T-helper 17 cell (primary cell): ENCODE measurements around the gene DYNLRB1. TPM values are rescaled to one million over a fixed set of nuclear protein-coding genes. Genes with fewer than 3 reads are reported as not detected.
A peak's percentile ranks its signal among the peaks of the same experiment; 100 is the strongest.

Experiments used
- ATAC-seq: fragments of 150-1000 bp; cut with Tn5 transposase; 2 replicates; pipeline ENCODE4 v1.10.0; 2021; ENCODE audit warnings: mild to moderate bottlenecking, moderate library complexity
- DNase-seq, 3 donors: peaks; one replicate each; pipeline versions ENCODE4 v3.0.0 to v3.0.0-alpha.2; 2020 to 2021
- H3K9me3 ChIP-seq: one replicate; pipeline ENCODE4 v1.7.0; 2013; ENCODE audit warnings: low read length, mild to moderate bottlenecking; ENCODE audit not compliant: control insufficient read depth, poor library complexity, severe bottlenecking
- H3K27ac Mint-ChIP-seq: one replicate; pipeline ENCODE4 v1.8.0; 2022; ENCODE audit warnings: mild to moderate bottlenecking, moderate library complexity, mixed read lengths
- H3K27me3 Mint-ChIP-seq: one replicate; pipeline ENCODE4 v1.8.0; 2022; ENCODE audit warnings: mixed read lengths
- H3K36me3 Mint-ChIP-seq: one replicate; pipeline ENCODE4 v1.8.0; 2022; ENCODE audit warnings: low read depth, mixed read lengths
- H3K4me1 Mint-ChIP-seq: one replicate; pipeline ENCODE4 v1.8.0; 2022; ENCODE audit warnings: mild to moderate bottlenecking, mixed read lengths
- H3K4me3 Mint-ChIP-seq: one replicate; pipeline ENCODE4 v1.8.0; 2022; ENCODE audit warnings: mild to moderate bottlenecking, moderate library complexity, mixed read lengths
- total RNA-seq, 4 donors: library from RNA in 2 of 4; stranded (reverse) in 2 of 4; gene quantifications; one replicate each; pipeline ENCODE4 v1.2.3 and lab custom pipeline; 2022 to 2026

Gene DYNLRB1
- total RNA-seq, 2 donors from 2014 or later, result 52.8 to 62.0 TPM

DNA sequence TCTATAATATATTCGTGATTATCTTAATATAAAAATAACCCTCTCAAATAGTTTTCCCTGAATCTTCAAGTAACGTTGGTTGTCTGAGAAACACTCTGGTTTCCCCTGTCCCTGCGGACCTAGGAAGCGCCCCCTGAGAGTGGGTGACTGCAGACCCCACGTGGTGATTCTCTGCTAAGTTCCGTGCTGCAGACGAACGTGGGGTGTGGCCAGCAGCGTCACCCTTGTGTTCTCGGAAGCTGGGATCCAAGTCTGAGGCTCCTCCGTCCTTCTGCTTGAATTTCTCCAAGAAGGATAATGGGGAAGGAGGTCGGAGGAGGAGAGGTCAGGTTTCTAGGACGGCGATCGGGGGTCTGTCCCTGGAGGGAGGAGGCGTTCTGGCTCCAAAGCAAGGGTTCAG lies 25.7 kb downstream of the DYNLRB1 start:
- no peaks in the 10 kb centered on the region for H3K27me3 Mint-ChIP-seq
- no peak overlapping the region for H3K4me3 Mint-ChIP-seq
- DNase-seq (no peak), ATAC-seq (no peak)
- H3K4me1 Mint-ChIP-seq, result peaks cover 31% of the 10 kb centered on the region
- peak overlapping the region; percentile 95 for H3K27ac Mint-ChIP-seq
- H3K36me3 Mint-ChIP-seq, result peaks cover 5% of the 10 kb centered on the region
- no peaks in the 10 kb centered on the region for H3K9me3 ChIP-seq

DNA sequence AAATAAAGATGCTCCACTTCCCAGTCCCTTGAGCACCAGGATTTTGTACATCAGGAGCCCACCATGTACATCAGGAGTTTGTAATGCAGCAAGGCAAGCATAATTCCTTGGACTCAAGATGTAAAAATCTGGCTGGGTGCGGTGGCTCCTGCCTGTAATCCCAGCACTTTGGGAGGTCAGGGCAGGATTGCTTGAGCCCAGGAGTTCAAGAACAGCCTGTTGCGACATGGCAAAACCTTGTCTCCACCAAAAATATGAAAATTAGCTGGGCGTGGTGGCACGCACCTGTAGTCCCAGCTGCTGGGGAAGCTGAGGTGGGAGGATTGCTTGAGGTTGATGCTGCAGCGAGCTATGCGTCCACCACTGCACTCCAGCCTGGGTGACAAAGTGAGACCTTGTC lies 26.2 kb downstream of the DYNLRB1 start:
- Mint-ChIP-seq H3K36me3 (peaks cover 5% of the 10 kb centered on the region), H3K27ac (peak overlapping the region; percentile 95), H3K4me3 (no peak overlapping the region), H3K27me3 (no peaks in the 10 kb centered on the region), H3K4me1 (peaks cover 33% of the 10 kb centered on the region)
- no peaks in the 10 kb centered on the region for H3K9me3 ChIP-seq
- ATAC-seq, result no peak
- no peak for DNase-seq

DNA sequence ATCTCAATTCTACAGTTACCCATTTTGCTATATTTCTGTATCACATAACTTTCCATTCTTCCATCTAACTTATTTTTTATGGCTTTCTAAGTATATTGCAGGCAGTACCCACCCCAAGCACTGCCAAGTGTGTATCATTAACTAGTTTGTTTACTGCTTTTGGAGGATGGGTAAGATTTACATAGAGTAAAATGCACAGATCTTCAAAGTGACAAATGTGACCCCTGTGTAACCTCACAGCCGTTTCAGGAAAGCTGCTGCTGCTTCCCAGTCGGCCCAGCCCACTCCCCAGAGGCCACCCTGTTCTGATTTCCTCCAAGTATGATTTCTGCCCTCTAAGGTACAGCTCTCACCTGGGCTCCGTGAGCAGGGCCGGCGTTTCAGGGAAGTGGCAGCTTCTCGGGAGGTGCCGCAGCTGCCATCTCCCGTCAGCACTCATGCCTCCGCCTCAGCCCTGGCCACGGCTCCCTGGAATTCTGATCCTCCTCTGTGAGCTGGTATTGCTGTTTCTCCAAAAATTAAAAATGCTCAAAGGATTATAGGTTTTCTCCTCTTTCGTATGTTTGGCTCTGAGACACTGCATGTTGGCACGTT lies 27.3 kb downstream of the DYNLRB1 start:
- H3K4me3 Mint-ChIP-seq, result peak overlapping the region; percentile 31
- H3K9me3 ChIP-seq, result no peaks in the 10 kb centered on the region
- H3K27me3 Mint-ChIP-seq, result no peaks in the 10 kb centered on the region
- peaks cover 33% of the 10 kb centered on the region for H3K4me1 Mint-ChIP-seq
- ATAC-seq (no peak), DNase-seq (no peak)
- H3K36me3 Mint-ChIP-seq, result peaks cover 5% of the 10 kb centered on the region
- H3K27ac Mint-ChIP-seq, result peak overlapping the region; percentile 95

DNA sequence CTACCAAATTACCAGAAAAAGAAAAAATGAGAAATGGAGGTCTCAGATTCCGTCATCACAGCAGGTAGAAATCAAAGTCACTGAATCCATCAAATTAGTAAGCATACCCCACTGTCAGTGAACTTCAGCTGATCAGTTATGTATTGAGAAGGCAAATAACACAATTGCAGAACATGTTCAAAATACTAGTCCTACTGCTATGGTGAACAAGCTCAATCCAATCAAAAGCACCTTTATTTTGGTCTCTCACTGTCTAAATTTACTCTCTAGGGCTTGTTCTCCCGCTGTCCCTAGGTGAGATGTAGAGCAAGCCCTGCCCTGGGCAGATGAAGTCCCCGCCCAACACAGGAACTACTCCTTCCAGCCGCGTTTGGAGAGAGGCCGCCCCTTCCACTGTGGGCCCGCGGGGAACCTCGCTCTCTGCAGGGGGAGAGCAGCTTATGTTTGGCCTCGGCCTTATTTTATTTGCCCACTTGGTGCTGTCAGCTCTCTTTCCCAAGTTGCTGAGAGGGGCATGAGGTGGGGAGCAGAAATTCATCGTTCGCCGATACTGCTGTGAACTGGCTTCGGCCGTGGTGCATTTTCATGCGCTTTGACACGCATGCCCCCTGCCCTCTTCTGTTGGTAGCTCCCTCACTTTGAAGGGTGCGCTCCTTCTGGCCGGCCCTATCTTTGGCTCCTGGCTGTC lies 28.0 kb downstream of the DYNLRB1 start:
- DNase-seq (no peak), ATAC-seq (peak; percentile 60)
- Mint-ChIP-seq H3K36me3 (peaks cover 5% of the 10 kb centered on the region), H3K27ac (peak overlapping the region; percentile 95), H3K4me3 (peak overlapping the region; percentile 56), H3K4me1 (peaks cover 33% of the 10 kb centered on the region), H3K27me3 (no peaks in the 10 kb centered on the region)
- no peaks in the 10 kb centered on the region for H3K9me3 ChIP-seq

- Mint-ChIP-seq H3K27me3 (no peaks in the 10 kb centered on the region), H3K4me3 (no peak overlapping the region), H3K36me3 (no peaks in the 10 kb centered on the region), H3K4me1 (peaks cover 17% of the 10 kb centered on the region), H3K27ac (peak overlapping the region; percentile 27)
- no peak for DNase-seq
- no peaks in the 10 kb centered on the region for H3K9me3 ChIP-seq
- no peak for ATAC-seq
Measured at GRCh38 chr20:34546751-34547181, 30.5 kb downstream of the DYNLRB1 start.

GRCh38 chr20:34547844-34548613 lies 31.8 kb downstream of the DYNLRB1 start:
- H3K27me3 Mint-ChIP-seq, result no peaks in the 10 kb centered on the region
- peaks cover 17% of the 10 kb centered on the region for H3K4me1 Mint-ChIP-seq
- H3K36me3 Mint-ChIP-seq, result no peaks in the 10 kb centered on the region
- ATAC-seq (no peak), DNase-seq (no peak)
- no peak overlapping the region for H3K27ac Mint-ChIP-seq
- H3K4me3 Mint-ChIP-seq, result no peak overlapping the region
- H3K9me3 ChIP-seq, result no peaks in the 10 kb centered on the region

GRCh38 chr20:34549291-34549928 lies 33.2 kb downstream of the DYNLRB1 start:
- H3K36me3 Mint-ChIP-seq, result no peaks in the 10 kb centered on the region
- DNase-seq, result no peak

GRCh38 chr20:34549929-34550305 lies 33.7 kb downstream of the DYNLRB1 start:
- Mint-ChIP-seq H3K4me3 (no peak overlapping the region), H3K4me1 (peaks cover 5% of the 10 kb centered on the region), H3K36me3 (no peaks in the 10 kb centered on the region), H3K27me3 (no peaks in the 10 kb centered on the region), H3K27ac (no peak overlapping the region)
- ATAC-seq (no peak), DNase-seq (no peak)
- no peaks in the 10 kb centered on the region for H3K9me3 ChIP-seq

More at GRCh38 chr20:34549291-34549928, 33.2 kb downstream of the DYNLRB1 start:
- Mint-ChIP-seq H3K4me3 (no peak overlapping the region), H3K27me3 (no peaks in the 10 kb centered on the region), H3K27ac (no peak overlapping the region), H3K4me1 (peaks cover 9% of the 10 kb centered on the region)
- ATAC-seq, result peak; percentile 40
- H3K9me3 ChIP-seq, result no peaks in the 10 kb centered on the region

GRCh38 chr20:34552569-34552968 lies 36.3 kb downstream of the DYNLRB1 start:
- Mint-ChIP-seq H3K27me3 (no peaks in the 10 kb centered on the region), H3K4me1 (peaks cover 6% of the 10 kb centered on the region), H3K4me3 (peak overlapping the region; percentile 55), H3K27ac (no peak overlapping the region), H3K36me3 (no peaks in the 10 kb centered on the region)
- DNase-seq, result no peak
- ATAC-seq, result no peak
- H3K9me3 ChIP-seq, result no peaks in the 10 kb centered on the region

DNA sequence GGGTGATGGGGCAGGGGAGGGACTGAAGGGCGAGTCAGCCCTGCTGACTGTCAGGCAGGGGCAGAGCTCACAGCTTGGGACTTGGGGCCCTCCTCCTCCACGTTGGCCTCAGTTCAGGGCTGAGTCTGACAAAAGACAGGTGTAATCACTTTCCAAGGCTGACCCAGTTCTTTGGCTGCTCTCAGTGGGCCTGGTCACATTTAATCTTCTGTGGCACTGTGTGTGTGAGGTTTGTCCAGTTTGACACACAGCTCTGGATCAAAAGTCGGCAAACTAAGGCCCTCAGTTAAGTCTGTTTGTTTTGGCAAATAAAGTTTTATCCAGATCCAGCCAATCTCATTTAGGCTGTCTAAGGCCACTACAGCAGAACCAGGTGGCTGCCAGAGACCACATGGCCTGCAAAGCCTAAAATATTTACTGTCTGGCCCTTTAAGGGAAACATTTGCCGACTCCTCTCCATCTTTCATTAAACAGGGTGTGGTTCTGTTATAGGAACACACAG lies 37.2 kb downstream of the DYNLRB1 start:
- peaks cover 13% of the 10 kb centered on the region for H3K4me1 Mint-ChIP-seq
- no peak overlapping the region for H3K27ac Mint-ChIP-seq
- H3K4me3 Mint-ChIP-seq, result no peak overlapping the region
- H3K9me3 ChIP-seq, result no peaks in the 10 kb centered on the region
- DNase-seq, result no peak
- no peak for ATAC-seq
- H3K36me3 Mint-ChIP-seq, result no peaks in the 10 kb centered on the region
- no peaks in the 10 kb centered on the region for H3K27me3 Mint-ChIP-seq

GRCh38 chr20:34557936-34558319 lies 41.7 kb downstream of the DYNLRB1 start:
- Mint-ChIP-seq H3K4me3 (peak overlapping the region; percentile 93), H3K4me1 (peaks cover 22% of the 10 kb centered on the region), H3K27me3 (no peaks in the 10 kb centered on the region), H3K36me3 (no peaks in the 10 kb centered on the region), H3K27ac (peak overlapping the region; percentile 99)
- ATAC-seq, result no peak
- DNase-seq, result no peak
- no peaks in the 10 kb centered on the region for H3K9me3 ChIP-seq

GRCh38 chr20:34558320-34559218 lies 42.3 kb downstream of the DYNLRB1 start, which contains the start of gene MAP1LC3A:
Gene MAP1LC3A, plus strand, starts transcription at chr20:34558718. Its CDS starts 151 bp downstream, at chr20:34558869.
- ATAC-seq, result peak; percentile 90
- peaks cover 22% of the 10 kb centered on the region for H3K4me1 Mint-ChIP-seq
- H3K36me3 Mint-ChIP-seq, result no peaks in the 10 kb centered on the region
- no peaks in the 10 kb centered on the region for H3K9me3 ChIP-seq
- H3K4me3 Mint-ChIP-seq, result peak within 1 kb of the TSS; percentile 93
- H3K27ac Mint-ChIP-seq, result peak within 1 kb of the TSS; percentile 99
- H3K27me3 Mint-ChIP-seq, result no peaks in the 10 kb centered on the region
- DNase-seq, result peak; percentile 94 to 98 (median 97)
